GM23338 (cell line): ENCODE data around the gene C2CD5.

Experiments used
- CTCF ChIP-seq, 2 experiments: fragments of 200-600 bp in 1 of 2; sonication (generic) in 1 of 2; conservative IDR thresholded peaks; 2 replicates each; pipeline versions ENCODE4 v1.5.1 to v1.6.1; 2016 to 2017; ENCODE audit warnings: antibody characterized with exemption in 2 of 2, low read depth in 2 of 2, mild to moderate bottlenecking in 2 of 2, moderate library complexity in 1 of 2
- EZH2 ChIP-seq: fragments of 200-600 bp; sonication (generic); IDR thresholded peaks from one replicate; pipeline ENCODE4 v1.8.0; 2017; ENCODE audit warnings: antibody characterized with exemption, mild to moderate bottlenecking, low read depth; ENCODE audit not compliant: unreplicated experiment
- EZH2phosphoT487 ChIP-seq: fragments of 200-600 bp; sonication (generic); IDR thresholded peaks from one replicate; pipeline ENCODE4 v1.8.1; 2018; ENCODE audit warnings: antibody characterized with exemption; ENCODE audit not compliant: unreplicated experiment
- JUNB ChIP-seq: IDR thresholded peaks from one replicate; pipeline ENCODE4 v1.6.1; 2016; ENCODE audit warnings: antibody characterized with exemption; ENCODE audit not compliant: unreplicated experiment

- TF ChIP-seq CTCF (conservative IDR thresholded peaks at IDR 0.05; ENCODE audit: low read depth in 2 of 2) = no peak
- no peak for TF ChIP-seq EZH2phosphoT487
- TF ChIP-seq JUNB = no peak
- TF ChIP-seq EZH2 = no peak
These were observed 32.1 kb upstream of the C2CD5 start for GRCh38 chr12:22576473-22576872.
